H9 (cell line): ENCODE results near the gene KCNMA1. TPM values are rescaled to one million over a fixed set of nuclear protein-coding genes. Genes with fewer than 3 reads are reported as not detected.

Experiments used
- DNase-seq: peaks from one replicate; pipeline ENCODE4 v3.0.0-alpha.2; 2017
- H2AFZ ChIP-seq: one replicate; pipeline ENCODE4 v1.6.1; 2013; ENCODE audit warnings: mild to moderate bottlenecking, low read length, control low read depth, moderate library complexity
- H2AK5ac ChIP-seq: 2 replicates; pipeline ENCODE4 v1.6.1; 2013; ENCODE audit warnings: low read length, control low read depth, mixed read lengths; ENCODE audit not compliant: insufficient read length
- H2BK120ac ChIP-seq: one replicate; pipeline ENCODE4 v1.6.1; 2013; ENCODE audit warnings: low read depth, mild to moderate bottlenecking, low read length, control low read depth, inconsistent platforms; ENCODE audit not compliant: poor library complexity, severe bottlenecking
- H2BK12ac ChIP-seq: 2 replicates; pipeline ENCODE4 v1.6.1; 2013; ENCODE audit warnings: low read length, control low read depth, mixed read lengths, low read depth; ENCODE audit not compliant: insufficient read length
- H2BK15ac ChIP-seq: 2 replicates; pipeline ENCODE4 v1.6.1; 2013; ENCODE audit warnings: low read depth, low read length, control low read depth
- H2BK20ac ChIP-seq: one replicate; pipeline ENCODE4 v1.6.1; 2013; ENCODE audit warnings: low read depth, mild to moderate bottlenecking, low read length, control low read depth, inconsistent platforms; ENCODE audit not compliant: poor library complexity, severe bottlenecking
- H2BK5ac ChIP-seq: 2 replicates; pipeline ENCODE4 v1.6.1; 2013; ENCODE audit warnings: low read length, control low read depth, mixed read lengths; ENCODE audit not compliant: insufficient read length
- H3K14ac ChIP-seq: 2 replicates; pipeline ENCODE4 v1.6.1; 2013; ENCODE audit warnings: low read length, control low read depth; ENCODE audit not compliant: insufficient read depth
- H3K18ac ChIP-seq: 2 replicates; pipeline ENCODE4 v1.6.1; 2013; ENCODE audit warnings: low read depth, mild to moderate bottlenecking, mixed read lengths, low read length, control low read depth; ENCODE audit not compliant: insufficient read length
- H3K23ac ChIP-seq: 2 replicates; pipeline ENCODE4 v1.6.1; 2013; ENCODE audit warnings: low read length, control low read depth, mixed read lengths, low read depth; ENCODE audit not compliant: insufficient read length
- H3K23me2 ChIP-seq: 2 replicates; pipeline ENCODE4 v1.6.1; 2013; ENCODE audit warnings: low read depth, mild to moderate bottlenecking, mixed read lengths, low read length, control low read depth; ENCODE audit not compliant: insufficient read length, poor library complexity, severe bottlenecking
- H3K27ac ChIP-seq: 2 replicates; pipeline ENCODE4 v1.5.1; 2013; ENCODE audit warnings: low read length, control low read depth, mixed read lengths, low read depth; ENCODE audit not compliant: insufficient read length
- H3K27me3 ChIP-seq: 2 replicates; pipeline ENCODE4 v1.6.1; 2013; ENCODE audit warnings: low read length, control low read depth, inconsistent platforms; ENCODE audit not compliant: insufficient read depth
- H3K4ac ChIP-seq: 2 replicates; pipeline ENCODE4 v1.6.1; 2013; ENCODE audit warnings: low read depth, mild to moderate bottlenecking, control low read depth, inconsistent platforms, low read length, moderate library complexity
- H3K4me1 ChIP-seq: 2 replicates; pipeline ENCODE4 v1.6.1; 2013; ENCODE audit warnings: low read length, control low read depth, inconsistent platforms; ENCODE audit not compliant: insufficient read depth
- H3K4me2 ChIP-seq: 2 replicates; pipeline ENCODE4 v1.6.1; 2013; ENCODE audit warnings: low read length, control low read depth, mixed read lengths; ENCODE audit not compliant: insufficient read length, insufficient read depth
- H3K56ac ChIP-seq: 2 replicates; pipeline ENCODE4 v1.6.1; 2013; ENCODE audit warnings: low read depth, mild to moderate bottlenecking, mixed read lengths, low read length, control low read depth; ENCODE audit not compliant: insufficient read length
- H3K79me1 ChIP-seq: 2 replicates; pipeline ENCODE4 v1.6.1; 2013; ENCODE audit warnings: low read depth, mild to moderate bottlenecking, moderate library complexity, low read length, control low read depth, inconsistent platforms; ENCODE audit not compliant: insufficient read depth, poor library complexity, severe bottlenecking
- H3K79me2 ChIP-seq: 2 replicates; pipeline ENCODE4 v1.6.1; 2013; ENCODE audit warnings: low read length, control low read depth, inconsistent platforms; ENCODE audit not compliant: insufficient read depth
- H3K9ac ChIP-seq: 2 replicates; pipeline ENCODE4 v1.6.1; 2013; ENCODE audit warnings: low read length, control low read depth, mixed read lengths; ENCODE audit not compliant: insufficient read length; ENCODE audit errors: extremely low read depth
- H3K9me3 ChIP-seq: one replicate; pipeline ENCODE4 v1.6.1; 2013; ENCODE audit warnings: low read depth, low read length, inconsistent platforms; ENCODE audit not compliant: control insufficient read depth
- H3T11ph ChIP-seq: one replicate; pipeline ENCODE4 v1.6.1; 2013; ENCODE audit warnings: mild to moderate bottlenecking, low read length, control low read depth, inconsistent platforms
- H4K20me1 ChIP-seq: one replicate; pipeline ENCODE4 v1.6.1; 2013; ENCODE audit not compliant: control insufficient read depth, insufficient read length, insufficient read depth
- H4K5ac ChIP-seq: 2 replicates; pipeline ENCODE4 v1.6.1; 2013; ENCODE audit warnings: low read depth, mild to moderate bottlenecking, mixed read lengths, low read length, control low read depth; ENCODE audit not compliant: insufficient read length
- H4K8ac ChIP-seq: replicated peaks from 2 replicates; pipeline ENCODE4 v1.6.1; 2013; ENCODE audit warnings: low read length, control low read depth, mixed read lengths, low read depth; ENCODE audit not compliant: insufficient read length
- H4K91ac ChIP-seq: 2 replicates; pipeline ENCODE4 v1.6.1; 2013; ENCODE audit warnings: low read depth, mild to moderate bottlenecking, moderate library complexity, mixed read lengths, low read length, control low read depth; ENCODE audit not compliant: insufficient read length
- H3K27ac Mint-ChIP-seq, 3 experiments: 2 replicates in 2 of 3; 3 replicates in 1 of 3; pipeline ENCODE4 v1.8.0; 2020 to 2021; ENCODE audit warnings: mixed read lengths in 3 of 3, mild to moderate bottlenecking in 1 of 3, moderate library complexity in 1 of 3
- H3K27me3 Mint-ChIP-seq: 2 replicates; pipeline ENCODE4 v1.8.0; 2021; ENCODE audit warnings: low read depth, mild to moderate bottlenecking, moderate library complexity, mixed read lengths
- H3K36me3 Mint-ChIP-seq, 3 experiments: 2 replicates in 2 of 3; 3 replicates in 1 of 3; pipeline ENCODE4 v1.8.0; 2020 to 2021; ENCODE audit warnings: low read depth in 3 of 3, mixed read lengths in 3 of 3; ENCODE audit not compliant: insufficient read depth in 1 of 3
- H3K4me1 Mint-ChIP-seq, 2 experiments: 2 replicates each; pipeline ENCODE4 v1.8.0; 2020; ENCODE audit warnings: mixed read lengths in 2 of 2
- H3K4me3 Mint-ChIP-seq, 2 experiments: 2 replicates in 1 of 2; 3 replicates in 1 of 2; pipeline ENCODE4 v1.8.0; 2020 to 2021; ENCODE audit warnings: mild to moderate bottlenecking in 2 of 2, mixed read lengths in 2 of 2, moderate library complexity in 1 of 2
- H3K9me3 Mint-ChIP-seq, 2 experiments: 2 replicates in 1 of 2; 3 replicates in 1 of 2; pipeline ENCODE4 v1.8.0; 2020; ENCODE audit warnings: mild to moderate bottlenecking in 2 of 2, mixed read lengths in 2 of 2, moderate library complexity in 1 of 2
- CTCF ChIP-seq: fragments of 200-600 bp; sonication (generic); conservative IDR thresholded peaks from 3 replicates; pipeline ENCODE4 v1.8.0; 2021; ENCODE audit warnings: antibody characterized with exemption, mild to moderate bottlenecking
- WGBS: extraction: QIAGEN DNeasy Blood & Tissue Kit; methylation state at CpG from one replicate; pipeline ENCODE4 v1.1.7; 2013; ENCODE audit warnings: missing lambda C conversion rate, low lambda C conversion rate, mixed read lengths; ENCODE audit not compliant: insufficient read length; ENCODE audit errors: extremely low coverage; 5-methylcytosine and 5-hydroxymethylcytosine counted together
- total RNA-seq: library from RNA; stranded (reverse); gene quantifications from 2 replicates; pipeline ENCODE4 v1.2.1, GENCODE V29; 2021

The KCNMA1 gene
- total RNA-seq, 1 experiment from 2014 or later = 2.0 TPM

GRCh38 chr10:77283326-77283725, 354.3 kb downstream of the KCNMA1 start:
- TF ChIP-seq CTCF = no peak
- no peaks in the 10 kb centered on the region for H3K23me2 ChIP-seq
- H2BK120ac ChIP-seq = no peak overlapping the region
- no peak overlapping the region for H2BK20ac ChIP-seq
- H4K8ac ChIP-seq = no peak overlapping the region
- no peak overlapping the region for H2BK12ac ChIP-seq
- H3K14ac ChIP-seq = no peak overlapping the region
- no peak overlapping the region for H3K23ac ChIP-seq
- H4K20me1 ChIP-seq = no peaks in the 10 kb centered on the region
- H3K27ac Mint-ChIP-seq = no peak overlapping the region
- peaks cover 16% of the 10 kb centered on the region in 2 experiments for H3K4me1 Mint-ChIP-seq
- no peak overlapping the region for H3T11ph ChIP-seq
- no peak overlapping the region for H2AFZ ChIP-seq
- no peak overlapping the region for H4K91ac ChIP-seq
- H3K27me3 Mint-ChIP-seq = peaks cover 10% of the 10 kb centered on the region
- H3K9me3 ChIP-seq = no peaks in the 10 kb centered on the region
- WGBS = no CpG with 5 or more reads among the region's 3 CpGs
- H3K18ac ChIP-seq = no peak overlapping the region
- no peak overlapping the region for H3K27ac ChIP-seq
- no peaks in the 10 kb centered on the region for H3K27me3 ChIP-seq
- no peak overlapping the region for H2AK5ac ChIP-seq
- H3K36me3 Mint-ChIP-seq = no peaks in the 10 kb centered on the region
- H2BK5ac ChIP-seq = no peak overlapping the region
- no peak overlapping the region for H3K56ac ChIP-seq
- no peak overlapping the region for H3K4me3 Mint-ChIP-seq
- H3K4ac ChIP-seq = no peak overlapping the region
- peaks cover 4 to 7% of the 10 kb centered on the region in 2 experiments; a peak in 4 of 5 replicates for H3K9me3 Mint-ChIP-seq
- no peak overlapping the region for H3K9ac ChIP-seq
- no peak overlapping the region for H2BK15ac ChIP-seq
- no peaks in the 10 kb centered on the region for H3K79me1 ChIP-seq
- H3K4me1 ChIP-seq = peaks cover 5% of the 10 kb centered on the region; the same call in 1 of the 2 replicates
- H3K79me2 ChIP-seq = no peaks in the 10 kb centered on the region
- DNase-seq = no peak
- H3K4me2 ChIP-seq = no peak overlapping the region
- no peak overlapping the region for H4K5ac ChIP-seq
